Measurements from ENCODE around the gene DMD.

DMD gene

GRCh38 chrX:32041181-32041580, 1170.2 kb downstream of the DMD start:
- Histone ChIP-seq H3K4me3 (ENCODE audit: low read length) (no peak overlapping the region), H3K36me3 (replicated peaks; ENCODE audit: low read depth, low read length) (no peaks in the 10 kb centered on the region), H3K27me3 (ENCODE audit: low read depth, low read length) (no peaks in the 10 kb centered on the region), H2AFZ (ENCODE audit: low read depth, low read length) (no peak overlapping the region), H3K27ac (ENCODE audit: low read length) (no peak overlapping the region), H3K4me2 (ENCODE audit: low read length) (no peak overlapping the region), H3K79me2 (ENCODE audit: low read length) (no peaks in the 10 kb centered on the region), H3K9ac (ENCODE audit: low read length) (no peak overlapping the region), H4K20me1 (ENCODE audit: insufficient read depth, low read length) (no peaks in the 10 kb centered on the region), H3K4me1 (ENCODE audit: low read length) (no peaks in the 10 kb centered on the region), H3K9me3 (ENCODE audit: insufficient read depth, low read length) (no peaks in the 10 kb centered on the region)
- TF ChIP-seq, protein P1, sequence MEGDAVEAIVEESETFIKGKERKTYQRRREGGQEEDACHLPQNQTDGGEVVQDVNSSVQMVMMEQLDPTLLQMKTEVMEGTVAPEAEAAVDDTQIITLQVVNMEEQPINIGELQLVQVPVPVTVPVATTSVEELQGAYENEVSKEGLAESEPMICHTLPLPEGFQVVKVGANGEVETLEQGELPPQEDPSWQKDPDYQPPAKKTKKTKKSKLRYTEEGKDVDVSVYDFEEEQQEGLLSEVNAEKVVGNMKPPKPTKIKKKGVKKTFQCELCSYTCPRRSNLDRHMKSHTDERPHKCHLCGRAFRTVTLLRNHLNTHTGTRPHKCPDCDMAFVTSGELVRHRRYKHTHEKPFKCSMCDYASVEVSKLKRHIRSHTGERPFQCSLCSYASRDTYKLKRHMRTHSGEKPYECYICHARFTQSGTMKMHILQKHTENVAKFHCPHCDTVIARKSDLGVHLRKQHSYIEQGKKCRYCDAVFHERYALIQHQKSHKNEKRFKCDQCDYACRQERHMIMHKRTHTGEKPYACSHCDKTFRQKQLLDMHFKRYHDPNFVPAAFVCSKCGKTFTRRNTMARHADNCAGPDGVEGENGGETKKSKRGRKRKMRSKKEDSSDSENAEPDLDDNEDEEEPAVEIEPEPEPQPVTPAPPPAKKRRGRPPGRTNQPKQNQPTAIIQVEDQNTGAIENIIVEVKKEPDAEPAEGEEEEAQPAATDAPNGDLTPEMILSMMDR (IDR thresholded peaks at IDR 0.05; ENCODE audit: low read depth, low read length) = no peak
- TF ChIP-seq EZH2phosphoT487 (IDR thresholded peaks at IDR 0.05; ENCODE audit: low read depth) = no peak

DNA sequence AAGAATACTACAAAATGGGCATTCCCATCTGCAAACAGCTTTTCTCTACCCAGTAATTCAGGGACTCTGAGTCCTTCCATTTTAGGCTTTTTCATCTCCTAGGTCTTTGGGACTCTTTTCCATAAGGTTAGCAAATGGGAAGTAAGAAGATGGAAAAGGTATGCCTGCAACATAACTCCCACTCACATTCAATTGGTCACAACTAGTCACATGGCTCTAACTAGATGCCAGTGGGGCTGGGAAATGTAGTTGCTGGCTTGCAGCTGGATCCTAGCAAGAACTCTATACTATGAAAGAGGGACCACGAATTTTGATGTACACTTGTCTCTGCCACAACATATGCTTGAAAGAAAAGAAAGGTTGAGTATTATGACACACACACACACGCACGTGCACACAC, 1184.6 kb downstream of the DMD start:
- TF ChIP-seq, protein P1 (IDR thresholded peaks at IDR 0.05; ENCODE audit: low read depth, low read length) = no peak
- no peak for TF ChIP-seq EZH2phosphoT487 (IDR thresholded peaks at IDR 0.05; ENCODE audit: low read depth)
- H3K9me3 ChIP-seq (ENCODE audit: insufficient read depth, low read length) = no peaks in the 10 kb centered on the region
- no peak overlapping the region for H3K27ac ChIP-seq (ENCODE audit: low read length)
- H4K20me1 ChIP-seq (ENCODE audit: insufficient read depth, low read length) = no peaks in the 10 kb centered on the region
- no peak overlapping the region for H2AFZ ChIP-seq (ENCODE audit: low read depth, low read length)
- H3K9ac ChIP-seq (ENCODE audit: low read length) = no peak overlapping the region
- no peaks in the 10 kb centered on the region for H3K79me2 ChIP-seq (ENCODE audit: low read length)
- no peaks in the 10 kb centered on the region for H3K4me1 ChIP-seq (ENCODE audit: low read length)
- no peaks in the 10 kb centered on the region for H3K27me3 ChIP-seq (ENCODE audit: low read depth, low read length)
- H3K4me2 ChIP-seq (ENCODE audit: low read length) = no peak overlapping the region
- H3K36me3 ChIP-seq (replicated peaks; ENCODE audit: low read depth, low read length) = no peaks in the 10 kb centered on the region
- H3K4me3 ChIP-seq (ENCODE audit: low read length) = no peak overlapping the region

DNA sequence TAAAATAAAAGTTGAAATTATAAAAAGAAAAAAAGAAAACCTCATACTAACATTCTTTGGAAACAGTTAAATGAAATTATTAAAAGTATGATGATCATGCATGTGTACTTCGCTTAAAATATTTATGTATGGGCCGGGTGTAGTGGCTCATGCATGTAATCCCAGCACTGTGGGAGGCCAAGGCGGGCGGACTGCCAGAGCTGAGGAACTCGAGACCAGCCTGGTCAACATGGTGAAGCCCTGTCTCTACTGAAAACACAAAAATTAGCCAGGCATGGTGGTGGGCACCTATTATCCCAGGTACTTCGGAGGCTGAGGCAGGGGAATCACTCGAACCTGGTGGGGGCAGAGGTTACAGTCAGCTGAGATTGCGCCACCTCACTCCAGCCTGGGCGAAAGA, 1187.3 kb downstream of the DMD start:
- H3K79me2 ChIP-seq (ENCODE audit: low read length) = no peaks in the 10 kb centered on the region
- H3K27ac ChIP-seq (ENCODE audit: low read length) = no peak overlapping the region
- H3K9me3 ChIP-seq (ENCODE audit: insufficient read depth, low read length) = no peaks in the 10 kb centered on the region
- no peak overlapping the region for H3K9ac ChIP-seq (ENCODE audit: low read length)
- H4K20me1 ChIP-seq (ENCODE audit: insufficient read depth, low read length) = no peaks in the 10 kb centered on the region
- no peak for TF ChIP-seq EZH2phosphoT487 (IDR thresholded peaks at IDR 0.05; ENCODE audit: low read depth)
- TF ChIP-seq, protein P1 (IDR thresholded peaks at IDR 0.05; ENCODE audit: low read depth, low read length) = no peak
- no peak overlapping the region for H2AFZ ChIP-seq (ENCODE audit: low read depth, low read length)
- H3K36me3 ChIP-seq (replicated peaks; ENCODE audit: low read depth, low read length) = no peaks in the 10 kb centered on the region
- H3K27me3 ChIP-seq (ENCODE audit: low read depth, low read length) = no peaks in the 10 kb centered on the region
- H3K4me3 ChIP-seq (ENCODE audit: low read length) = no peak overlapping the region
- H3K4me1 ChIP-seq (ENCODE audit: low read length) = no peaks in the 10 kb centered on the region
- no peak overlapping the region for H3K4me2 ChIP-seq (ENCODE audit: low read length)

- Histone ChIP-seq H3K4me2 (ENCODE audit: low read length) (no peak overlapping the region), H3K27ac (ENCODE audit: low read length) (no peak overlapping the region), H4K20me1 (ENCODE audit: insufficient read depth, low read length) (no peaks in the 10 kb centered on the region), H3K36me3 (replicated peaks; ENCODE audit: low read depth, low read length) (no peaks in the 10 kb centered on the region), H3K27me3 (ENCODE audit: low read depth, low read length) (no peaks in the 10 kb centered on the region), H3K79me2 (ENCODE audit: low read length) (no peaks in the 10 kb centered on the region), H2AFZ (ENCODE audit: low read depth, low read length) (no peak overlapping the region), H3K9ac (ENCODE audit: low read length) (no peak overlapping the region), H3K9me3 (ENCODE audit: insufficient read depth, low read length) (no peaks in the 10 kb centered on the region), H3K4me1 (ENCODE audit: low read length) (no peaks in the 10 kb centered on the region), H3K4me3 (ENCODE audit: low read length) (no peak overlapping the region)
- no peak for TF ChIP-seq EZH2phosphoT487 (IDR thresholded peaks at IDR 0.05; ENCODE audit: low read depth)
- TF ChIP-seq, protein P1 (IDR thresholded peaks at IDR 0.05; ENCODE audit: low read depth, low read length) = no peak
Observed at GRCh38 chrX:32016195-32016594, 1195.2 kb downstream of the DMD start.

All from OCI-LY3 (cell line).